Esophagus squamous epithelium (tissue), 5 donors: ENCODE data around the gene ABCF3. TPM values are rescaled to one million over a fixed set of nuclear protein-coding genes. Genes with fewer than 3 reads are reported as not detected.

Source experiments
- DNase-seq: peaks from one replicate; lab custom pipeline; 2025; lab: John Stamatoyannopoulos, UW
- H3K27ac ChIP-seq, 4 donors: fragments of 200-600 bp; sonication (generic); one replicate each; pipeline ENCODE4 v1.5.1; 2016 to 2019; ENCODE audit warnings: mild to moderate bottlenecking in 1 of 4
- H3K27me3 ChIP-seq, 4 donors: fragments of 200-600 bp; sonication (generic); 1 replicate in 3 of 4; 2 replicates in 1 of 4; pipeline versions ENCODE4 v1.5.1 to v1.6.0; 2017 to 2021; ENCODE audit warnings: antibody characterized with exemption in 1 of 4
- H3K36me3 ChIP-seq, 3 donors: fragments of 200-600 bp; sonication (generic); one replicate each; pipeline ENCODE4 v1.5.1; 2016 to 2019
- H3K4me1 ChIP-seq, 3 donors: fragments of 200-600 bp; sonication (generic); one replicate each; pipeline ENCODE4 v1.5.1; 2017 to 2019
- H3K4me3 ChIP-seq, 4 donors: fragments of 200-600 bp; sonication (generic); 1 replicate in 3 of 4; 2 replicates in 1 of 4; pipeline ENCODE4 v1.5.1; 2016 to 2019; ENCODE audit warnings: mild to moderate bottlenecking in 2 of 4, moderate library complexity in 1 of 4
- H3K9me3 ChIP-seq, 3 donors: fragments of 200-600 bp; sonication (generic); one replicate each; pipeline ENCODE4 v1.5.1; 2016 to 2019
- POLR2A ChIP-seq, 4 donors: fragments of 450-650 bp; IDR thresholded peaks; one replicate each; pipeline ENCODE4 v1.6.1; 2017; ENCODE audit warnings: antibody characterized with exemption in 4 of 4, mild to moderate bottlenecking in 4 of 4, moderate library complexity in 3 of 4
- WGBS, 2 donors: methylation state at CpG; one replicate each; pipeline ENCODE4 v1.1.5; 2018; 5-methylcytosine and 5-hydroxymethylcytosine counted together
- intact Hi-C: fragments of 100-400 bp; cut with DNase I; formaldehyde crosslinking; loops from one replicate; pipeline ENCODE4 v1.15.0; 2022
- total RNA-seq, 4 donors: library from RNA; depleted of rRNA; stranded (reverse); fragments of >200 nt; gene quantifications; one replicate each; pipeline ENCODE4 v1.1.0, GENCODE V29; 2016
- TF ChIP-seq, protein P1 (sequence below), 6 experiments: fragments of 450-650 bp in 4 of 6; fragments of 200-600 bp in 2 of 6; sonication (generic) in 2 of 6; IDR thresholded peaks; one replicate each; pipeline ENCODE4 v1.5.1; 2016 to 2019; ENCODE audit warnings: antibody characterized with exemption in 6 of 6, mild to moderate bottlenecking in 4 of 6, moderate library complexity in 4 of 6
- donor health status: DM: yes; HTN: yes; CAD: no.

ABCF3 gene
- total RNA-seq, 4 donors from 2014 or later: 31.4 to 63.1 (median 40.5) TPM

DNA sequence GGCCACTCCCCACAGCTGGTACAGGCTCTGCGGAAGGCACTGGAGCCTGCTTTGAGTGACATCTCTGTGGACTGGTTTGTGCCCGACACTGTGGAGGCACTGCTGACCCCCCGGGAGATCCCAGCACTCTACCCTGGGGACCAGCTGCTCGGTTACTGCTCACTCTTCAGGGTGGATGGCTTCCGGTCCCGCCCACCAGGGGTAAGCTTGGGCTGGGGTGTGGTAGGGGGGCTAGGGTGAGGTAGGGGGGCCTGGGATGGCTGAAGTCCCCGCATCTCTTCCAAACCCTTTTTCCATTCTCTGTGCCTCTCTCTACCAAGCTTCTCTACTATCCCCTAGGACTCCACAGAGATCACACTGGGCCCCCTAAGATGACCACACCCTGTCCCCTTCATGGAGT lies 51.2 kb downstream of the ABCF3 start:
- intact Hi-C loops: no loop called here
- Histone ChIP-seq H3K4me3 (no peak overlapping the region), H3K4me1 (peaks cover 0 to 23% (median 7%) of the 10 kb centered on the region in 3 donors), H3K36me3 (peaks cover 0 to 5% (median under 1%) of the 10 kb centered on the region in 3 donors), H3K27me3 (peaks cover 0 to 64% (median 0%) of the 10 kb centered on the region in 4 donors), H3K9me3 (no peaks in the 10 kb centered on the region), H3K27ac (no peak overlapping the region)
- TF ChIP-seq, protein P1, sequence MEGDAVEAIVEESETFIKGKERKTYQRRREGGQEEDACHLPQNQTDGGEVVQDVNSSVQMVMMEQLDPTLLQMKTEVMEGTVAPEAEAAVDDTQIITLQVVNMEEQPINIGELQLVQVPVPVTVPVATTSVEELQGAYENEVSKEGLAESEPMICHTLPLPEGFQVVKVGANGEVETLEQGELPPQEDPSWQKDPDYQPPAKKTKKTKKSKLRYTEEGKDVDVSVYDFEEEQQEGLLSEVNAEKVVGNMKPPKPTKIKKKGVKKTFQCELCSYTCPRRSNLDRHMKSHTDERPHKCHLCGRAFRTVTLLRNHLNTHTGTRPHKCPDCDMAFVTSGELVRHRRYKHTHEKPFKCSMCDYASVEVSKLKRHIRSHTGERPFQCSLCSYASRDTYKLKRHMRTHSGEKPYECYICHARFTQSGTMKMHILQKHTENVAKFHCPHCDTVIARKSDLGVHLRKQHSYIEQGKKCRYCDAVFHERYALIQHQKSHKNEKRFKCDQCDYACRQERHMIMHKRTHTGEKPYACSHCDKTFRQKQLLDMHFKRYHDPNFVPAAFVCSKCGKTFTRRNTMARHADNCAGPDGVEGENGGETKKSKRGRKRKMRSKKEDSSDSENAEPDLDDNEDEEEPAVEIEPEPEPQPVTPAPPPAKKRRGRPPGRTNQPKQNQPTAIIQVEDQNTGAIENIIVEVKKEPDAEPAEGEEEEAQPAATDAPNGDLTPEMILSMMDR (IDR thresholded peaks at IDR 0.05): no peak
- TF ChIP-seq POLR2A (IDR thresholded peaks at IDR 0.05): no peak
- no peak for DNase-seq
- WGBS, 2 donors: 100% methylated on average over 1 of the region's 7 CpGs; no CpG with 5 or more reads in 1 of the 2 donors

DNA sequence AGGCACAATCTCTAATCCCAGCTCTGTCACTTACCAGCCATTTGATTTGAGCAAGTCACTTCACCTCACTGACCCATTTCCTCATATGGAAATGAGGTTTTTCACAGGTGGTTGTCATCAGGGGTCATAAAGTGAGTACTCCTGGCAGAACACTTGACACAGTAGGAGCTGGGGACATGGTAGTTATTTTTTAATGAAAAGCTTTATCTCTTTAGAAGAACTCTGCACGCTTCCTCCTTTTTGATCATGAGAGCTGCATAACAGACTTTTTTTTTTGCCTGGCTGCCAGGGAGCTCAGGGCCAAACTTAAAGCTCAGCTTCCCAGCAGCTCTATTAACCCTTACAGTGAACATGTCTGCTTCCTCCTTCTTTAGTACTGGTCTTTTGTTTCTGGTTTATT lies 51.8 kb downstream of the ABCF3 start:
- Histone ChIP-seq H3K36me3 (peaks cover 0 to 11% (median 7%) of the 10 kb centered on the region in 3 donors), H3K4me1 (peaks cover 0 to 23% (median 7%) of the 10 kb centered on the region in 3 donors), H3K27ac (no peak overlapping the region), H3K27me3 (peaks cover 0 to 58% (median 0%) of the 10 kb centered on the region in 4 donors), H3K9me3 (no peaks in the 10 kb centered on the region), H3K4me3 (no peak overlapping the region)
- DNase-seq: no peak
- intact Hi-C loops: no loop called here
- 38% methylated on average over 1 of the region's 1 CpG for WGBS, 2 donors
- TF ChIP-seq, protein P1 (IDR thresholded peaks at IDR 0.05): no peak
- no peak for TF ChIP-seq POLR2A (IDR thresholded peaks at IDR 0.05)

DNA sequence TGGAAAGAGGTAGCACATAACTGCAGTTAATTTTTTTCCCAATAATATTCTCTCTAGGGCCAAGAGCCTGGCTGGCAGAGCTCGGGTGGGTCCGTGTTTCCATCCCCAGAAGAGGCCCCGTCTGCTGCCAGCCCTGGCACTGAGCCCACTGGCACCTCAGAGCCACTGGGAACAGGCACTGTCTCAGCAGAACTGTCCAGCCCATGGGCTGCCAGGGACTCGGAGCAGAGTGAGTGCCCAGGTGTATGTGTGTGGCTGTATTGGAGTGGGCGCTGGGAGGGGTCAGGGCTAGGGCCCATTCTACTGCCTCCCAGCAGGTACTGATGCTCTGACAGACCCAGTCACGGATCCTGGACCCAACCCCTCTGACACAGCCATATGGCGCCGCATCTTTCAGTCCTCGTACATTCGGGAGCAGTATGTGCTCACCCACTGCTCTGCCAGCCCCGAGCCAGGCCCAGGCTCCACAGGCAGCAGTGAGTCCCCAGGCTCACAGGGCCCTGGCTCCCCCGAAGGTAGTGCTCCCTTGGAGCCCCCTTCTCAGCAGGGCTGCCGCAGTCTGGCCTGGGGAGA lies 52.3 kb downstream of the ABCF3 start:
- Histone ChIP-seq H3K27me3 (peaks cover 0 to 52% (median 0%) of the 10 kb centered on the region in 4 donors), H3K9me3 (no peaks in the 10 kb centered on the region), H3K27ac (no peak overlapping the region), H3K4me3 (no peak overlapping the region), H3K4me1 (peaks cover 0 to 23% (median 7%) of the 10 kb centered on the region in 3 donors), H3K36me3 (peaks cover 1 to 16% (median 11%) of the 10 kb centered on the region in 3 donors)
- intact Hi-C loops: no loop called here
- no peak for DNase-seq
- TF ChIP-seq, protein P1 (IDR thresholded peaks at IDR 0.05): no peak
- no peak for TF ChIP-seq POLR2A (IDR thresholded peaks at IDR 0.05)
- 56 to 63% methylated on average over 7 to 11 of the region's 13 CpGs for WGBS, 2 donors

DNA sequence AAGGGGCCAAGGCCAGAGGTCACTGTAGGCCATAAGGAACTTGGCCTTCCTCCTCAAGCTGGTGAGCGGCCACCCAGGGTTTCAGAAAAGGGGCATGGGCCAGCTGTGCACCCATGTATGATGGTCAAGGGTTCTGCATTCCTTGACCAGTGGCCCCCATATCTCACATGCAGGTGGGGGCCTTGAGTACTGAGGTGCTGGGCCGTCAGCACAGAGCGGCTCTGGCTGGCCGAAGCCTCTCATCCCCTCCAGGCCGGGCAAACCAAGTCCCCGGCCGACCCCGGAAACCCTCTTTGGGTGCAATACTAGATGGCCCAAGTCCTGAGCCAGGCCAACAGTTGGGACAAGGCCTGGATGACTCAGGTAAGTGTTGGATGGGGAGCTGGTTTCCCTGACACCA lies 53.2 kb downstream of the ABCF3 start:
- no peak for DNase-seq

DNA sequence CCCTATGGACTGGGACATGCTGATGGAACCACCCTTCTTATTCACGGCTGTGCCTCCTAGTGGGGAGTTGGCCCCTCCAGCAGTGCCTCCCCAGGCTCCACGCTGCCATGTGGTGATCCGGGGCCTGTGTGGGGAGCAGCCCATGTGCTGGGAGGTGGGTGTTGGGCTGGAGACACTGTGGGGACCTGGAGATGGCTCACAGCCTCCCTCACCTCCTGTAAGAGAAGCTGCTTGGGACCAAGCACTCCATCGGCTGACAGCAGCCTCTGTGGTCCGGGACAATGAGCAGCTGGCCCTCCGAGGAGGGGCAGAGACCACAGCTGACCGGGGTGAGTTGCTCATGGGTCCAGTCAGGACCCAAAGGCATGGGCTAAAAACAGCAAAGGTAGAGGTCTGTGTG lies 53.7 kb downstream of the ABCF3 start:
- no peak for DNase-seq
- Histone ChIP-seq H3K9me3 (no peaks in the 10 kb centered on the region), H3K27ac (no peak overlapping the region), H3K4me3 (no peak overlapping the region), H3K4me1 (peaks cover 0 to 14% (median 7%) of the 10 kb centered on the region in 3 donors), H3K27me3 (peaks cover 0 to 39% (median 0%) of the 10 kb centered on the region in 4 donors), H3K36me3 (peaks cover 15 to 30% (median 23%) of the 10 kb centered on the region in 3 donors)
- TF ChIP-seq POLR2A (IDR thresholded peaks at IDR 0.05): no peak
- TF ChIP-seq, protein P1 (IDR thresholded peaks at IDR 0.05): no peak
- intact Hi-C loops: loop anchor here (5.0 kb wide), 1 partner anchor 92 kb away; no protein-coding TSS in a partner anchor
- WGBS, 2 donors: 40 to 83% methylated on average over 1 to 2 of the region's 7 CpGs

More for the DNA sequence above, 53.2 kb downstream of the ABCF3 start:
- H3K9me3 ChIP-seq: no peaks in the 10 kb centered on the region
- peaks cover 0 to 43% (median 0%) of the 10 kb centered on the region in 4 donors for H3K27me3 ChIP-seq
- intact Hi-C loops: no loop called here
- 78 to 94% methylated on average over 1 to 8 of the region's 8 CpGs for WGBS, 2 donors
- H3K36me3 ChIP-seq: peaks cover 10 to 25% (median 18%) of the 10 kb centered on the region in 3 donors
- peaks cover 0 to 18% (median 7%) of the 10 kb centered on the region in 3 donors for H3K4me1 ChIP-seq
- TF ChIP-seq POLR2A (IDR thresholded peaks at IDR 0.05): no peak
- TF ChIP-seq, protein P1 (IDR thresholded peaks at IDR 0.05): no peak
- no peak overlapping the region for H3K4me3 ChIP-seq
- H3K27ac ChIP-seq: no peak overlapping the region
